Mesenchymal stem cell (in vitro differentiated cells and primary cell): ENCODE data around the gene RIMS1.

Source experiments
- DNase-seq: peaks from one replicate; pipeline ENCODE4 v3.0.0-alpha.2; 2013
- H2AFZ ChIP-seq: one replicate; pipeline ENCODE4 v1.6.1; 2013; ENCODE audit warnings: low read depth, mild to moderate bottlenecking, control low read depth, inconsistent platforms, low read length, moderate library complexity
- H2AK5ac ChIP-seq: 2 replicates; pipeline ENCODE4 v1.6.1; 2013; ENCODE audit warnings: low read length, moderate library complexity, mild to moderate bottlenecking, inconsistent platforms; ENCODE audit not compliant: severe bottlenecking
- H2BK120ac ChIP-seq: one replicate; pipeline ENCODE4 v1.6.1; 2013; ENCODE audit warnings: low read depth, mild to moderate bottlenecking, inconsistent platforms, low read length, moderate library complexity
- H2BK12ac ChIP-seq, 2 experiments: one replicate each; pipeline ENCODE4 v1.6.1; 2013; ENCODE audit warnings: inconsistent platforms in 2 of 2, low read length in 2 of 2, mild to moderate bottlenecking in 2 of 2, moderate library complexity in 2 of 2, control low read depth in 1 of 2
- H2BK15ac ChIP-seq: one replicate; pipeline ENCODE4 v1.6.1; 2013; ENCODE audit warnings: mild to moderate bottlenecking, low read depth, inconsistent platforms; ENCODE audit not compliant: poor library complexity, severe bottlenecking
- H2BK5ac ChIP-seq: 2 replicates; pipeline ENCODE4 v1.6.1; 2013; ENCODE audit warnings: low read depth, mild to moderate bottlenecking, low read length, control low read depth, inconsistent platforms; ENCODE audit not compliant: poor library complexity, severe bottlenecking
- H3K14ac ChIP-seq, 2 experiments: one replicate each; pipeline ENCODE4 v1.6.1; 2013; ENCODE audit warnings: inconsistent platforms in 2 of 2, low read length in 2 of 2, control low read depth in 1 of 2, mild to moderate bottlenecking in 1 of 2, moderate library complexity in 1 of 2
- H3K18ac ChIP-seq, 2 experiments: one replicate each; pipeline ENCODE4 v1.6.1; 2013; ENCODE audit warnings: inconsistent platforms in 2 of 2, low read length in 2 of 2, control low read depth in 1 of 2, low read depth in 1 of 2, mild to moderate bottlenecking in 1 of 2
- H3K23ac ChIP-seq, 2 experiments: one replicate each; pipeline ENCODE4 v1.6.1; 2013; ENCODE audit warnings: inconsistent platforms in 2 of 2, low read length in 2 of 2, mild to moderate bottlenecking in 2 of 2, moderate library complexity in 2 of 2, control low read depth in 1 of 2
- H3K27ac ChIP-seq: 2 replicates; pipeline ENCODE4 v1.5.1; 2013; ENCODE audit warnings: mild to moderate bottlenecking, moderate library complexity, low read length, control low read depth, inconsistent platforms; ENCODE audit not compliant: poor library complexity, severe bottlenecking
- H3K27me3 ChIP-seq, 2 experiments: 2 replicates each; pipeline versions ENCODE4 v1.6.1 to v1.7.0; 2013; ENCODE audit warnings: low read length in 2 of 2, mild to moderate bottlenecking in 2 of 2, moderate library complexity in 2 of 2, control low read depth in 1 of 2, inconsistent platforms in 1 of 2; ENCODE audit not compliant: control insufficient read depth in 1 of 2, insufficient read depth in 1 of 2
- H3K36me3 ChIP-seq, 2 experiments: 2 replicates each; pipeline versions ENCODE4 v1.6.1 to v1.7.0; 2013; ENCODE audit warnings: low read length in 2 of 2, control low read depth in 1 of 2, inconsistent platforms in 1 of 2, low read depth in 1 of 2, mild to moderate bottlenecking in 1 of 2; ENCODE audit not compliant: insufficient read depth in 2 of 2, control insufficient read depth in 1 of 2
- H3K4ac ChIP-seq, 2 experiments: one replicate each; pipeline ENCODE4 v1.6.1; 2013; ENCODE audit warnings: inconsistent platforms in 2 of 2, low read length in 2 of 2, mild to moderate bottlenecking in 2 of 2, moderate library complexity in 2 of 2, control low read depth in 1 of 2, low read depth in 1 of 2
- H3K4me1 ChIP-seq: 2 replicates; pipeline ENCODE4 v1.6.1; 2013; ENCODE audit warnings: low read depth, low read length, control low read depth; ENCODE audit not compliant: control insufficient read depth, insufficient read depth
- H3K4me2 ChIP-seq: 2 replicates; pipeline ENCODE4 v1.6.1; 2013; ENCODE audit warnings: low read length, mild to moderate bottlenecking, inconsistent platforms; ENCODE audit not compliant: poor library complexity, severe bottlenecking
- H3K4me3 ChIP-seq, 2 experiments: 2 replicates each; pipeline versions ENCODE4 v1.5.1 to v1.7.0; 2013; ENCODE audit warnings: low read length in 2 of 2, mild to moderate bottlenecking in 2 of 2, control low read depth in 1 of 2, low read depth in 1 of 2; ENCODE audit not compliant: insufficient read depth in 1 of 2
- H3K79me1 ChIP-seq: replicated peaks from 2 replicates; pipeline ENCODE4 v1.6.1; 2013; ENCODE audit warnings: mild to moderate bottlenecking, control low read depth, low read length, inconsistent platforms; ENCODE audit not compliant: poor library complexity, severe bottlenecking
- H3K9ac ChIP-seq: 2 replicates; pipeline ENCODE4 v1.7.0; 2013; ENCODE audit warnings: mild to moderate bottlenecking, low read length, moderate library complexity
- H3K9me3 ChIP-seq: 2 replicates; pipeline ENCODE4 v1.7.0; 2013; ENCODE audit warnings: mild to moderate bottlenecking, low read length; ENCODE audit not compliant: control insufficient read depth
- H4K8ac ChIP-seq: one replicate; pipeline ENCODE4 v1.6.1; 2013; ENCODE audit warnings: inconsistent platforms, mild to moderate bottlenecking, low read length, moderate library complexity
- H4K91ac ChIP-seq: one replicate; pipeline ENCODE4 v1.6.1; 2013; ENCODE audit warnings: mild to moderate bottlenecking, low read length, inconsistent platforms
- WGBS: methylation state at CpG from one replicate; pipeline ENCODE4 v1.1.7; 2013; ENCODE audit warnings: mixed read lengths; 5-methylcytosine and 5-hydroxymethylcytosine counted together

The RIMS1 gene

GRCh38 chr6:72260489-72260888 lies 374.1 kb downstream of the RIMS1 start:
- Histone ChIP-seq H3K4me1 (no peaks in the 10 kb centered on the region), H3K4ac (no peak overlapping the region), H2BK15ac (no peak overlapping the region), H2BK5ac (no peak overlapping the region), H3K4me2 (no peak overlapping the region), H3K27ac (no peak overlapping the region), H3K9ac (no peak overlapping the region), H2AFZ (no peak overlapping the region), H3K27me3 (no peaks in the 10 kb centered on the region), H4K91ac (no peak overlapping the region), H2AK5ac (no peak overlapping the region), H2BK120ac (no peak overlapping the region), H3K79me1 (no peaks in the 10 kb centered on the region), H4K8ac (no peak overlapping the region), H3K23ac (no peak overlapping the region), H3K18ac (no peak overlapping the region), H3K36me3 (no peaks in the 10 kb centered on the region), H3K9me3 (no peaks in the 10 kb centered on the region), H3K4me3 (no peak overlapping the region), H3K14ac (no peak overlapping the region), H2BK12ac (no peak overlapping the region)
- DNase-seq, result no peak
- 70% methylated on average over 2 of the region's 3 CpGs for WGBS

GRCh38 chr6:72261554-72261953 lies 375.2 kb downstream of the RIMS1 start:
- Histone ChIP-seq H2BK12ac (no peak overlapping the region), H3K4me3 (no peak overlapping the region), H3K27me3 (no peaks in the 10 kb centered on the region)

GRCh38 chr6:72262254-72262653 lies 375.9 kb downstream of the RIMS1 start:
- Histone ChIP-seq H3K14ac (no peak overlapping the region), H3K4ac (no peak overlapping the region), H3K4me2 (no peak overlapping the region), H3K18ac (no peak overlapping the region), H2AK5ac (no peak overlapping the region), H3K79me1 (no peaks in the 10 kb centered on the region), H3K27me3 (no peaks in the 10 kb centered on the region), H3K36me3 (no peaks in the 10 kb centered on the region), H2AFZ (no peak overlapping the region), H2BK5ac (no peak overlapping the region), H3K4me3 (no peak overlapping the region), H3K9me3 (no peaks in the 10 kb centered on the region), H3K27ac (no peak overlapping the region), H3K9ac (no peak overlapping the region), H2BK15ac (no peak overlapping the region), H2BK12ac (no peak overlapping the region), H2BK120ac (no peak overlapping the region), H4K8ac (no peak overlapping the region), H4K91ac (no peak overlapping the region), H3K4me1 (no peaks in the 10 kb centered on the region), H3K23ac (no peak overlapping the region)
- DNase-seq, result no peak
- 83% methylated on average over 2 of the region's 4 CpGs for WGBS

More at GRCh38 chr6:72261554-72261953, 375.2 kb downstream of the RIMS1 start:
- Histone ChIP-seq H3K9me3 (no peaks in the 10 kb centered on the region), H3K4me1 (no peaks in the 10 kb centered on the region), H2AFZ (no peak overlapping the region), H3K9ac (no peak overlapping the region), H4K8ac (no peak overlapping the region), H3K4ac (no peak overlapping the region), H4K91ac (no peak overlapping the region), H2BK15ac (no peak overlapping the region), H3K14ac (no peak overlapping the region), H2AK5ac (no peak overlapping the region), H2BK5ac (no peak overlapping the region), H3K36me3 (no peaks in the 10 kb centered on the region), H3K4me2 (no peak overlapping the region), H3K23ac (no peak overlapping the region), H2BK120ac (no peak overlapping the region), H3K27ac (no peak overlapping the region), H3K18ac (no peak overlapping the region), H3K79me1 (no peaks in the 10 kb centered on the region)
- WGBS, result 100% methylated on average over 1 of the region's 3 CpGs
- no peak for DNase-seq

- Histone ChIP-seq H2AK5ac (no peak overlapping the region), H3K23ac (no peak overlapping the region), H3K4me3 (no peak overlapping the region), H2BK12ac (no peak overlapping the region), H3K18ac (no peak overlapping the region), H2BK15ac (no peak overlapping the region), H3K4ac (no peak overlapping the region), H3K79me1 (no peaks in the 10 kb centered on the region), H3K27me3 (no peaks in the 10 kb centered on the region), H2BK120ac (no peak overlapping the region), H3K9ac (no peak overlapping the region), H3K27ac (no peak overlapping the region), H3K4me2 (no peak overlapping the region), H2BK5ac (no peak overlapping the region), H4K8ac (no peak overlapping the region), H4K91ac (no peak overlapping the region), H3K36me3 (no peaks in the 10 kb centered on the region), H3K9me3 (no peaks in the 10 kb centered on the region), H2AFZ (no peak overlapping the region), H3K4me1 (no peaks in the 10 kb centered on the region), H3K14ac (no peak overlapping the region)
- 100% methylated on average over 1 of the region's 1 CpG for WGBS
- no peak for DNase-seq
Measured at GRCh38 chr6:72267470-72267869, 381.1 kb downstream of the RIMS1 start.
